Dendritic cell treated with granulocyte-macrophage colony-stimulating factor and Interleukin-4, amounts not matched to agents 40 ng/mL and 50 ng/mL, for 4 days (primary cell): ENCODE results near the gene FKBP8.

Experiments used
- H3K27ac Mint-ChIP-seq: one replicate; pipeline ENCODE4 v1.8.0; 2022; ENCODE audit warnings: mild to moderate bottlenecking, mixed read lengths
- H3K27me3 Mint-ChIP-seq: one replicate; pipeline ENCODE4 v1.8.0; 2022; ENCODE audit warnings: mild to moderate bottlenecking, mixed read lengths
- H3K36me3 Mint-ChIP-seq: one replicate; pipeline ENCODE4 v1.8.0; 2022; ENCODE audit warnings: low read depth, mixed read lengths
- H3K4me1 Mint-ChIP-seq: one replicate; pipeline ENCODE4 v1.8.0; 2022; ENCODE audit warnings: low read depth, mixed read lengths
- H3K4me3 Mint-ChIP-seq: one replicate; pipeline ENCODE4 v1.8.0; 2022; ENCODE audit warnings: mild to moderate bottlenecking, moderate library complexity, mixed read lengths
- H3K9me3 Mint-ChIP-seq: one replicate; pipeline ENCODE4 v1.8.0; 2022; ENCODE audit warnings: mixed read lengths
- intact Hi-C: fragments of 100-400 bp; cut with micrococcal nuclease; formaldehyde crosslinking; loops from one replicate; pipeline ENCODE4 v1.15.0; 2022

FKBP8 gene

DNA sequence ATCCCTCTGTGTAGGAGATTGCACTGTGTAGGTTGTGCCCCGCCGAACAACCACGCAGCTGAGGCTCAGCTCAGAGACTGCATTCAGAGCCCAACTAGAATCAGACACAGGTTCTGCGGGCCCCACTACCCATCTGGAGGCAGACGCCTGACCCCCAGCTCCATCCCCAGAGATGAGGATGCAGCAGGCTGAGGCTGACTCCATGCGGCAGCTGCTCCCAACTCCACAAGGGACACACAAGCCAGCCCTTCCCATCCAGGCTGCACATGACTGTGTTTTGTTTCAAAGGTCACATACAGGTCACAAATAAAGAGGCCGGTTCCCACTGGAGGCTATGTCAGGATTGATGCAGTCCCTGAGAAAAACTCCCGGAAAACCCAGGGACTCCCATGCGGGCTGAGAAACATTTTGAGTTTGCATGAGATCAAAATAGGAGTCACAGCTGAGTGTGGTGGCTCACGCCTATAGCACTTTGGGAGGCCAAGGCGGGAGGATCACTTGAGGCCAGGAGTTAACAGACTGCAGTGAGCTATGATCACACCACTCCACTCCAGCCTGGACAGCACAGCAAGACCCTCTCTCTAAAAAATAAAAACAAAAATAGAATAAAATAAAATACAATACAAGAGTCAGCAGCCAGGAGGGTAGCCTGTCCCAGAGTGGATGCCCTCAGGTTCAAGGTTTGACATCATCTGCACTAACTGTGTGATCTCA, 35.5 kb downstream of the FKBP8 start:
- no peak overlapping the region for H3K4me3 Mint-ChIP-seq
- intact Hi-C loops = no loop called here
- H3K27ac Mint-ChIP-seq = peak overlapping the region; percentile 86
- no peaks in the 10 kb centered on the region for H3K9me3 Mint-ChIP-seq
- peaks cover 96% of the 10 kb centered on the region for H3K4me1 Mint-ChIP-seq
- peaks cover 45% of the 10 kb centered on the region for H3K36me3 Mint-ChIP-seq
- no peaks in the 10 kb centered on the region for H3K27me3 Mint-ChIP-seq

- H3K27me3 Mint-ChIP-seq = no peaks in the 10 kb centered on the region
- peak overlapping the region; percentile 86 for H3K27ac Mint-ChIP-seq
- H3K36me3 Mint-ChIP-seq = peaks cover 42% of the 10 kb centered on the region
- H3K4me3 Mint-ChIP-seq = peak overlapping the region; percentile 5
- no peaks in the 10 kb centered on the region for H3K9me3 Mint-ChIP-seq
- intact Hi-C loops = no loop called here
- peaks cover 96% of the 10 kb centered on the region for H3K4me1 Mint-ChIP-seq
Measured at GRCh38 chr19:18507021-18507726, 36.2 kb downstream of the FKBP8 start.

DNA sequence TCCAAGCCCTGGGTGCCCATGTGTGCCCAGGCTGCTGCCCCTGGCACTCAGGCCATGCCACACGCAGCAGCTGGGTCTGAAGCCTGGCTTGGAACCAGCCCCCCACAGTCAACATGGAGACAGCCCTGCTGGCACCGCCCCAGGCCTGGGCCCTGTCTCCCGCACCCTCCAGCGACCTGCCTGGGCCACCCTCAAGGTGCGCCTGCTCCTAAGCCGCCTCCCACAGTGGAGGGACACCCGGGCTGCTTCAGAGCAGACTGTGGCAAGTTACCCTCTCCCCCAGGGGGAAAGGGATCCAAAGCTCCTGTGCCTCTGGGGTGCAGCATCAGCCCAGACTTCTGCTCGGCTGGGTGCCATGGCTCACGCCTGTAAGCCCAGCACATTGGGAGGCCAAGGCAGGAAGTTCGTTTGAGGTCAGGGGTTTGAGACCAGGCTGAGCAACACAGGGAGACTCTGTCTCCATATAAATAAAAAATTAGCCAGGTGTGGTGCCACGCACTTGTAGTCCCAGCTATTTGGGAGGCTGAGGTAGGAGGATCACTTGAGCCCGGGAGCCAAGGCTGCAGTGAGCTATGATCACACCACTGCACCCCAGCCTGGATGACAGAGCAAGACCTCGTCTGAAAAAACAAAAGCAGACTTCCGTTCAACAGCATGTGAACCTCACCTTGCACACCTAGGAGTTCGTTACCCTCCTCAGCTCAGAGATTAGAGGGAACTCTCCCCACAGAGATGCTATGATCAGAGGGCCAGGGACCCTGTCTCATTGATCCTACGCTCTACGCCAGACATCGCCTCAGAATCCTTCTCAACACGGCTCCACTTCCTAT, 37.1 kb downstream of the FKBP8 start:
- Mint-ChIP-seq H3K36me3 (peaks cover 45% of the 10 kb centered on the region), H3K4me1 (peaks cover 96% of the 10 kb centered on the region), H3K9me3 (no peaks in the 10 kb centered on the region), H3K4me3 (no peak overlapping the region), H3K27me3 (no peaks in the 10 kb centered on the region), H3K27ac (peak overlapping the region; percentile 86)
- intact Hi-C loops = no loop called here

DNA sequence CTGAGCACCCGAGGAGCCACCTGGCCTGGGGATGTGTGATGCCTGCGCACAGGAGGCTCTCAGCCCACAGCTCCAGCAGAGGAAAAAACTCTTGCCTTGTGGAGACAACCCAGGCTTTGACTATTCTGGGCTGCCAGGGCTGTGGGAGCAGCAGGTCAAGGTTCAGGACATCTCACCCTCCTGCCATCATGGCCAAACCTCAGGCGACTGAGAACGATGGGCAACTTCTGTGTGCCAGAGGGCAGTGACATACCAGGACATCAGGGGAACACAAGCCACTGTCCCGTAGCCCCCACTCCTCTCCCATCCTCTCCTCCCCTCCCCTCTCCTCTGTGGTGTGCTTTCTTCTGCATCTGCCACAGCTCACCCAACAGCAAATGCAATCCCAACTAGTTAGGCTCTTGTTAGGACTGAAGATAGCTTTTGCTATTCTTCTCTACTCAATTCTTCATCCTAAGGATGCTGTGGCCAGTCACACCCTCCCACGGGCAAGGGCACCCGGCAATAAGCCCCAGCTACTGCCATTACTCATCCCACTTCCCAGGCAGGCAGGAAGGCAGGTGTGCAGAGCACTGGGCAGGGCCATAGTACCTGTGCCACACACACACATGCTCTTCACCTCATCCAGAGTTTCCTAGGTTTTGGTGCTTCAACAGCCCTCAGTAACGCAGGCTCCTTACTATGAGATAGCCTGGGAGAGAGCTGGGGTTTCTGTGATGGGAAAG, 38.3 kb downstream of the FKBP8 start:
- intact Hi-C loops = loop anchor here (5.0 kb wide), 1 partner anchor 38 kb away; no protein-coding TSS in a partner anchor
- no peak overlapping the region for H3K4me3 Mint-ChIP-seq
- peaks cover 100% of the 10 kb centered on the region for H3K4me1 Mint-ChIP-seq
- peaks cover 56% of the 10 kb centered on the region for H3K36me3 Mint-ChIP-seq
- H3K27me3 Mint-ChIP-seq = no peaks in the 10 kb centered on the region
- peak overlapping the region; percentile 86 for H3K27ac Mint-ChIP-seq
- no peaks in the 10 kb centered on the region for H3K9me3 Mint-ChIP-seq

- H3K4me1 Mint-ChIP-seq = peaks cover 100% of the 10 kb centered on the region
- intact Hi-C loops = loop anchor here (2.0 to 5.0 kb wide), 2 partner anchors 17 to 37 kb away; no protein-coding TSS in a partner anchor
- no peaks in the 10 kb centered on the region for H3K9me3 Mint-ChIP-seq
- peak overlapping the region; percentile 86 for H3K27ac Mint-ChIP-seq
- H3K36me3 Mint-ChIP-seq = peaks cover 58% of the 10 kb centered on the region
- H3K27me3 Mint-ChIP-seq = no peaks in the 10 kb centered on the region
- H3K4me3 Mint-ChIP-seq = peak overlapping the region; percentile 52
Measured at GRCh38 chr19:18503971-18504885, 39.1 kb downstream of the FKBP8 start.

GRCh38 chr19:18503337-18503970, 39.9 kb downstream of the FKBP8 start:
- Mint-ChIP-seq H3K36me3 (peaks cover 58% of the 10 kb centered on the region), H3K27me3 (no peaks in the 10 kb centered on the region), H3K4me1 (peaks cover 100% of the 10 kb centered on the region), H3K27ac (peak overlapping the region; percentile 86), H3K4me3 (peak overlapping the region; percentile 60), H3K9me3 (no peaks in the 10 kb centered on the region)
- intact Hi-C loops = loop anchor here (2.0 to 5.0 kb wide), 2 partner anchors 17 to 36 kb away; no protein-coding TSS in a partner anchor

DNA sequence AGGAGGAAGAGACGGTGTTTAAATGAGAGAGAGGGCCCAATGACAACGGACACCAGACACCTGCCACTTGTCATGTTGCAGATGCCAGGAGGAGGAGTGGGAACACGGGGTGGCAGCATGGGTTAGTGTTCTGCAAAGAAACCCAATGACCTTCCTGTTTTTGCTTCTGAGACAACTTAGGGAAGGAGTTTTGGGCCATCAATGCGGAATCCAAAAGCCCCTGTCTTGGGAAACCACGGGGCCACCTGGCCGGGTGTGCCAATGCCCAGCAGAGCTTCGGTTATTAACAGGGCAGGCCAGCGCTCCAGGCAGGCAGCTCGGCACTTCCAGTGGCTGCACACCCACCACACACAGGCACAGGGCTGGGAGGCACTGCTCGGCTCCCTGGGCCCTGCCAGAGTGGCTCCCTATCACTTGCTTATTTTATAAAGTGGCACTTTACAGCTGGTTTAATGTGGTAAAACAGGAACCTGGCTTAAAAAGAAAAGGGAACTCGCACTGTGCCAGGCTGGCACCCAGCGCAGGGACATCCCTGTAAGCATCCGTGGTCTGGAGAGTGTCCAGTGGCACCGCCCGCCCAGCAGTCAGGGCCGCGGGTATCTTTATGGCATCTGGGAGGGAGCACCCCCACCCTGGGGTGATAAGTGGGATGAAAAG, 40.6 kb downstream of the FKBP8 start:
- H3K36me3 Mint-ChIP-seq = peaks cover 55% of the 10 kb centered on the region
- no peaks in the 10 kb centered on the region for H3K27me3 Mint-ChIP-seq

GRCh38 chr19:18502246-18502637, 41.1 kb downstream of the FKBP8 start:
- intact Hi-C loops = loop anchor here (2.0 to 5.0 kb wide), 2 partner anchors 19 to 35 kb away; no protein-coding TSS in a partner anchor
- Mint-ChIP-seq H3K27ac (peak overlapping the region; percentile 86), H3K9me3 (no peaks in the 10 kb centered on the region), H3K4me1 (peaks cover 98% of the 10 kb centered on the region), H3K36me3 (peaks cover 50% of the 10 kb centered on the region), H3K4me3 (peak overlapping the region; percentile 58), H3K27me3 (no peaks in the 10 kb centered on the region)

More for the DNA sequence above, 40.6 kb downstream of the FKBP8 start:
- H3K4me3 Mint-ChIP-seq = peak overlapping the region; percentile 60
- H3K9me3 Mint-ChIP-seq = no peaks in the 10 kb centered on the region
- H3K27ac Mint-ChIP-seq = peak overlapping the region; percentile 86
- intact Hi-C loops = loop anchor here (2.0 to 5.0 kb wide), 2 partner anchors 18 to 35 kb away; no protein-coding TSS in a partner anchor
- peaks cover 100% of the 10 kb centered on the region for H3K4me1 Mint-ChIP-seq

DNA sequence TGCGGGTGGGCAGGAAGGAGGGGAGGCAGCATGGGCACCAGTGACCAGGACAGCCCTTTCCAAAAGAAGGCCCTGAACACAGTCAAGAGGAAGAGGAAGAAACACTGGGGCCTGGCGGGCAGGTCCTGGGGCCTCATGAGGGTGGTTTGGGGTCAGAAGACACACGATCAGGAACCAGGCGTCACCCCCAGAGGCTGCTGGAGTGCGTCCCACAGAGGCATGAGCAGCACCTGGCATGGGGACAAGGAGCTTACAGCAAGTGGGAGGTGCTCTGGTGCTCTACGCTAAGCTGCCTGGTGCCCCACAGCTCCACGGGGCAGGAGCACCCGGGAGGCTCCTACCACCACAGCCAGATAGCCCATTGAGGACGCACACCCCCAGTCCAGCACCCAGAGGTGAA, 41.5 kb downstream of the FKBP8 start:
- peak overlapping the region; percentile 58 for H3K4me3 Mint-ChIP-seq
- H3K4me1 Mint-ChIP-seq = peaks cover 98% of the 10 kb centered on the region
- peak overlapping the region; percentile 86 for H3K27ac Mint-ChIP-seq
- H3K36me3 Mint-ChIP-seq = peaks cover 46% of the 10 kb centered on the region
- H3K27me3 Mint-ChIP-seq = no peaks in the 10 kb centered on the region
- H3K9me3 Mint-ChIP-seq = no peaks in the 10 kb centered on the region
- intact Hi-C loops = loop anchor here (2.0 to 5.0 kb wide), 3 partner anchors 15 to 35 kb away; no protein-coding TSS in a partner anchor

GRCh38 chr19:18501351-18501750, 42.0 kb downstream of the FKBP8 start:
- Mint-ChIP-seq H3K4me1 (peaks cover 98% of the 10 kb centered on the region), H3K4me3 (no peak overlapping the region), H3K27ac (peak overlapping the region; percentile 86), H3K27me3 (no peaks in the 10 kb centered on the region), H3K36me3 (peaks cover 42% of the 10 kb centered on the region), H3K9me3 (no peaks in the 10 kb centered on the region)
- intact Hi-C loops = loop anchor here (2.0 to 5.0 kb wide), 2 partner anchors 15 to 34 kb away; no protein-coding TSS in a partner anchor

DNA sequence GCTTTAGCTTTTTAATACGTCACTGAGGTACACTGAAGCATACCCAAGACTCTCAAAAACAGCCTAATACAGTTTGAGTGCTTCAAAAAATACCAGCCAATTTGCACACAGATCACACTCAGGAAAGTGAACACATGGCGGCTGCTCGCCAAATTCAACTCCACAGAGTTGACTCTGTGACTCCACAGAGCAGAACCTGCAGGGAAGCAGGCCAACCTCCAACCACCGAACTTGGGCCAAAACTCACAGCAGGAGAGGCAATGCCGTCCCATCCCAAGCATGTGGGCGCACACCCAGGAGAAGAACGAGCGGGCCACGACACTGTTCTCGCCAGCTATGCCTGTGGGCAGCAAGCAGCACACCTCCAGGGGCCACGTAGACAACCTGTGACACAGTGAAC, 42.6 kb downstream of the FKBP8 start:
- intact Hi-C loops = loop anchor here (2.0 to 5.0 kb wide), 2 partner anchors 14 to 33 kb away; no protein-coding TSS in a partner anchor
- Mint-ChIP-seq H3K36me3 (peaks cover 36% of the 10 kb centered on the region), H3K27me3 (no peaks in the 10 kb centered on the region), H3K27ac (peak overlapping the region; percentile 86), H3K4me1 (peaks cover 98% of the 10 kb centered on the region), H3K4me3 (no peak overlapping the region), H3K9me3 (no peaks in the 10 kb centered on the region)
